Esophagus muscularis mucosa (tissue), 4 donors: Measurements from ENCODE around the gene TMA7B.

Experiments
- CTCF ChIP-seq, 3 experiments: fragments of 200-600 bp in 2 of 3; fragments of 450-650 bp in 1 of 3; sonication (generic) in 2 of 3; IDR thresholded peaks; one replicate each; pipeline ENCODE4 v1.5.1; 2017 to 2019; ENCODE audit warnings: antibody characterized with exemption in 3 of 3, mild to moderate bottlenecking in 2 of 3, moderate library complexity in 1 of 3
- EP300 ChIP-seq: sonication (generic); formaldehyde crosslinking; IDR thresholded peaks from one replicate; pipeline ENCODE4 v1.6.1; 2017; ENCODE audit warnings: antibody characterized with exemption
- POLR2A ChIP-seq: fragments of 450-650 bp; IDR thresholded peaks from one replicate; pipeline ENCODE4 v1.6.1; 2017; ENCODE audit warnings: antibody characterized with exemption, moderate library complexity, mild to moderate bottlenecking, low read depth
- POLR2AphosphoS5 ChIP-seq, 2 donors: sonication (generic); formaldehyde crosslinking; IDR thresholded peaks; one replicate each; pipeline ENCODE4 v1.6.1; 2017; ENCODE audit warnings: antibody characterized with exemption in 2 of 2

GRCh38 chr22:39955675-39956074 lies 4.5 kb upstream of the TMA7B start:
- TF ChIP-seq POLR2A (no peak), EP300 (no peak), CTCF (IDR thresholded peaks at IDR 0.05) (no peak), POLR2AphosphoS5 (IDR thresholded peaks at IDR 0.05) (no peak)
